ENCODE measurements around the gene CD55.

Gene CD55

GRCh38 chr1:207336559-207337467, 15.3 kb downstream of the CD55 start:
- Histone ChIP-seq H3K4me2 (ENCODE audit: low read length) (peak overlapping the region; percentile 68), H3K27ac (ENCODE audit: low read length) (peak overlapping the region; percentile 83), H3K4me3 (ENCODE audit: low read length) (peak overlapping the region; percentile 43), H3K79me2 (ENCODE audit: low read length) (no peaks in the 10 kb centered on the region), H4K20me1 (ENCODE audit: insufficient read depth, low read length) (no peaks in the 10 kb centered on the region), H3K9me3 (ENCODE audit: insufficient read depth, low read length) (peaks cover 23% of the 10 kb centered on the region), H2AFZ (ENCODE audit: low read depth, low read length) (no peak overlapping the region), H3K27me3 (ENCODE audit: low read depth, low read length) (no peaks in the 10 kb centered on the region), H3K36me3 (replicated peaks; ENCODE audit: low read depth, low read length) (peaks cover 48% of the 10 kb centered on the region), H3K9ac (ENCODE audit: low read length) (peak overlapping the region; percentile 29; the same call in 1 of the 2 replicates), H3K4me1 (ENCODE audit: low read length) (peaks cover 51% of the 10 kb centered on the region)
- TF ChIP-seq EZH2phosphoT487 (IDR thresholded peaks at IDR 0.05; ENCODE audit: low read depth): no peak
- no peak for TF ChIP-seq CTCF (IDR thresholded peaks at IDR 0.05; ENCODE audit: low read depth, low read length)

DNA sequence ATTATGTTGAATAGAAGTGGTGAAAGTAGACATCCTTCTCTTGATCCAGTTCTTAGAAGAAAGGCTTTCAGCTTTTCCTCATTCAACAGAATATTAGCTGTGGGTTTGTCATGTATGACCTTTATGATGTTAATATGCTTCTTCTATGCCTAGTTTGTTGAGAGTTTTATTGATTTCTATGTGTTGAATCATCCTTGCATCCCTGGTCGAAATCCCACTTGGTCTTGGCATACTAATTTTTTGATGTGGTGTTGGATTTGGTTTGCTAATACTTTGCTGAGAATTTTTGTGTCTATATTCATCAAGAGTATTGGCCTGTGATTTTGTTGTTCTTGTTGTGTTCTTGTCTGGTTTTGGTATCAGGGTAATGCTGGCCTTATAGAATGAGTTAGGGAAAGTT, 20.9 kb downstream of the CD55 start:
- Histone ChIP-seq H3K9ac (ENCODE audit: low read length) (no peak overlapping the region), H3K9me3 (ENCODE audit: insufficient read depth, low read length) (no peaks in the 10 kb centered on the region), H3K27me3 (ENCODE audit: low read depth, low read length) (no peaks in the 10 kb centered on the region), H3K4me1 (ENCODE audit: low read length) (peaks cover 5% of the 10 kb centered on the region), H3K4me3 (ENCODE audit: low read length) (no peak overlapping the region), H3K36me3 (replicated peaks; ENCODE audit: low read depth, low read length) (peaks cover 11% of the 10 kb centered on the region), H2AFZ (ENCODE audit: low read depth, low read length) (no peak overlapping the region), H3K79me2 (ENCODE audit: low read length) (no peaks in the 10 kb centered on the region), H3K4me2 (ENCODE audit: low read length) (no peak overlapping the region), H3K27ac (ENCODE audit: low read length) (no peak overlapping the region), H4K20me1 (ENCODE audit: insufficient read depth, low read length) (no peaks in the 10 kb centered on the region)
- TF ChIP-seq CTCF (IDR thresholded peaks at IDR 0.05; ENCODE audit: low read depth, low read length): no peak
- no peak for TF ChIP-seq EZH2phosphoT487 (IDR thresholded peaks at IDR 0.05; ENCODE audit: low read depth)

DNA sequence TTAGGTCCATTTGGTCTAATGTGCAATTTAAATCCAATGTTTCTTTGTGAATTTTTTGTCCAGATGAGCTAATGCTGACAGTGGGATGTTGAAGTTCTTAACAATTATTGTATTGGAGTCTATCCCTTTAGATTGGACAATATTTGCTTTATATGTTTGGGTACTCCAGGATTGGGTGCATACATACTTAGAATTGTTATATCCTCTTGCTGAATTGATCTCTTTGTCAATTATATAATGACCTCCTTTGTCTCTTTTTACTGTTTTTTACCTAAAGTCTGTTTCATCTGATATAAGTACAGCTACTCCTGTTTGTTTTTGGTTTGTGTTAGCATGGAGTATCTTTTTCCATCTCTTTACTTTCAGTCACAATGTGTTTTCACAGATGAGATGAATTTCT, 22.2 kb downstream of the CD55 start:
- Histone ChIP-seq H3K4me2 (ENCODE audit: low read length) (no peak overlapping the region), H3K27ac (ENCODE audit: low read length) (no peak overlapping the region), H3K79me2 (ENCODE audit: low read length) (no peaks in the 10 kb centered on the region), H3K9me3 (ENCODE audit: insufficient read depth, low read length) (no peaks in the 10 kb centered on the region), H3K9ac (ENCODE audit: low read length) (no peak overlapping the region), H4K20me1 (ENCODE audit: insufficient read depth, low read length) (no peaks in the 10 kb centered on the region), H2AFZ (ENCODE audit: low read depth, low read length) (no peak overlapping the region), H3K4me1 (ENCODE audit: low read length) (no peaks in the 10 kb centered on the region), H3K36me3 (replicated peaks; ENCODE audit: low read depth, low read length) (peaks cover 6% of the 10 kb centered on the region), H3K27me3 (ENCODE audit: low read depth, low read length) (no peaks in the 10 kb centered on the region), H3K4me3 (ENCODE audit: low read length) (no peak overlapping the region)
- no peak for TF ChIP-seq EZH2phosphoT487 (IDR thresholded peaks at IDR 0.05; ENCODE audit: low read depth)
- TF ChIP-seq CTCF (IDR thresholded peaks at IDR 0.05; ENCODE audit: low read depth, low read length): no peak

GRCh38 chr1:207344221-207344620, 22.7 kb downstream of the CD55 start:
- no peak overlapping the region for H3K4me2 ChIP-seq (ENCODE audit: low read length)
- no peaks in the 10 kb centered on the region for H3K79me2 ChIP-seq (ENCODE audit: low read length)
- H3K27me3 ChIP-seq (ENCODE audit: low read depth, low read length): no peaks in the 10 kb centered on the region
- no peaks in the 10 kb centered on the region for H3K4me1 ChIP-seq (ENCODE audit: low read length)
- no peak overlapping the region for H3K9ac ChIP-seq (ENCODE audit: low read length)
- TF ChIP-seq EZH2phosphoT487 (IDR thresholded peaks at IDR 0.05; ENCODE audit: low read depth) (no peak), CTCF (IDR thresholded peaks at IDR 0.05; ENCODE audit: low read depth, low read length) (no peak)
- no peak overlapping the region for H3K27ac ChIP-seq (ENCODE audit: low read length)
- H2AFZ ChIP-seq (ENCODE audit: low read depth, low read length): no peak overlapping the region
- no peaks in the 10 kb centered on the region for H4K20me1 ChIP-seq (ENCODE audit: insufficient read depth, low read length)
- no peak overlapping the region for H3K4me3 ChIP-seq (ENCODE audit: low read length)
- peaks cover 6% of the 10 kb centered on the region for H3K36me3 ChIP-seq (replicated peaks; ENCODE audit: low read depth, low read length)
- no peaks in the 10 kb centered on the region for H3K9me3 ChIP-seq (ENCODE audit: insufficient read depth, low read length)

Measured in OCI-LY3 (cell line).